Umbilical cord (tissue), 2 donors: ENCODE results near the gene DSCAML1. TPM values are rescaled to one million over a fixed set of nuclear protein-coding genes. Genes with fewer than 3 reads are reported as not detected.

Experiments
- DNase-seq: peaks from one replicate; pipeline ENCODE4 v3.0.0-alpha.2; 2015; ENCODE audit warnings: low spot score
- total RNA-seq: library from RNA; depleted of rRNA; stranded (reverse); fragments of >200 nt; gene quantifications from one replicate; pipeline ENCODE4 v1.2.3, GENCODE V29; 2014; ENCODE audit warnings: low replicate concordance; ENCODE audit not compliant: insufficient read depth

The DSCAML1 gene
- total RNA-seq, 1 donor from 2014 or later: 1.4 TPM

DNA sequence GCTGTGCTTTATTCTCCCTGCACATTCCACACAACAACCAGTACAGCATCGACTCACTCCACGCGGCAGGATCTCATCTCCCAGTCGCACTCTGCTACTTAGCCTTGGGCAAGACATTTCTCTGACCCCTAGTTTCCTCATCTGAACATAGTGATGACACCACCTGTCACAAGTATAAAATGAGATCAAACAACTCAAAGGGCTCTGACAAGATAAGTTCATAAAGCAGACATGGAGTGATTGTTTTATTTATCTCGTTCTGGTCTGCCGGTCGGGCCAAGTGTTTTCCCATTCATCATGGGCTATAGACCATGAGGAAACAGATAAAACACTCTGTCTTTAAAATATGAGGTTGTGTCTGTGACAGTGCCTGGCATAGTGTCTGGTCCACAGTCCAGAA, 35.0 kb downstream of the DSCAML1 start:
- DNase-seq: no peak

DNA sequence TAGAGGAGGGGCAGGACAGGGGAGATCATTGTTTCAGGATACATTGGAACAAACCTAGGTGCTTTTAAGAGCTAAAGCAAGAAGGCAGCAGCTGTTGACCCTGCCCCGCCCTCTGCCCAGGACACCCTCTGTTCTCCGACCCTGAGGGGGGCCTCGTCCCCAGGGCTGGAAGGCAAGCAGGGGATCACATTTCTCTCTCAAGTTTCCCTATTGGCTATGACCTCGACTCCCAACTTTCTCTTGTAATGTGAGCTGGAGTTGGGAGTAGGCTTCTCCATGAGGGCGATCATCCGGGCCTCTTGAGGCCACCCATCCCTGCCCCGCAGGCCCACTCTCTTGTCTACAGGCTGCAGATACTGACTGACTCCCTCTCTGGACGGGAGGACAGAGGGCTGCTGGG, 37.7 kb downstream of the DSCAML1 start:
- DNase-seq: no peak

- DNase-seq: no peak
Observed at GRCh38 chr11:117754030-117754429, 43.0 kb downstream of the DSCAML1 start.

DNA sequence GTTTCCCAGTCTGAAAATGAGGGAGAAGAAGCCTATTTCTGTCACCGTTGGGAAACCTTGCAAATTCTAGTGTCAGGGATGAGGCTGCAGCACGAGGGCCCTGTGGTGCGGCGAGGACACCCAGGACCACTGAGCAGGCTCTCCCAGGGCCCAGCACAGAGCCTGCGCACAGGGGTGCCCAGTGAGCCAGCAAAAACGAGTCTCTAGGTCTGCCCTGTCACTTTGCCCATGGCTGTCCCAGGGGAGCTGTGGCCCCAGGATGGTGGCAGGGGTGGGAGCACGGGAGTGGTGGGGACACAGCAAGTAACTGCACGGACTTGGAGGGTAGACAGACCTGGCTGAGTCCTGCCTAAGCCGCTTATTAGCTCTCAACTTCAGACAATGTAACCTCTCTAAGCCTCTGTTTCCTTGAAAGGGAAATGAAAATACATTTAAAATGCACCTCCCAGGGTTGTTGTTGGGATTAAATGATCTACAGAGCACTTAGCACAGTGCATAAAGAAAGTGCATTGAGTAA, 44.2 kb downstream of the DSCAML1 start:
- no peak for DNase-seq

GRCh38 chr11:117752071-117752470, 44.9 kb downstream of the DSCAML1 start:
- DNase-seq: no peak

DNA sequence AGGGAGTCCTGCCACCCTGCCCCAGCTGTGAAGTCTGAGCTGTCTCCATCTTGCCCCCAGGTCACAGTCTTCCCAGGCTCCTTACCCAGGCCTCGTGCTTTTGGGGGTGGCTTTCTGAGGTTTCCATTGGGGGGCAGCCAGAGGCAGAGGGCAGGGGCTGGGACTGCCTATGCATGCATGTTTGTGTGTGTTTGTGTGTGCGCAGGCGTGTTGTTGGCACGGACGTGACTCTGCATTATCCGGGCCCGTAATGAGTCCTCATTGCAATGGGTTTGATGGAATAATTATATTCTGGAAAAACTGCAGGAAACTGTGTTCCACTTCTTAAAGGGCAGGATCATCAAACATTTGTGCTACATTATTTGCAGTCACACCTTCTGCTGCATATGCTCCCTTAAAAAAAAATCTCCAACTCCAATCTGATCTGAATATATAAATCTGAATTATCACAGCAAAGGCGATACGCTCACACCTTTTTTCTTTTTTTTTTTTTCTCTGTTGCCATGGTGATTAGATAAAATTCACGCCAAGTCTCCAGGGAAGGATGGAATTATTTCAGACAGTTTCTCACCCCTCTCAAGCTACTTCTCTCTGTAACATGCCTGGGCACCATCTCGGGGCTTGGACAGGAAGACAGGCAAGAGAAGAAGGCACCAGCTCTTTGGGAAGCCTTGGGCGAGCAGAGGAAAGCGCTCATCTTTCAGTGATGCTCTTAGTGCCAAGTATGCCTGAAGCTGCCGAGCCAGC, 45.9 kb downstream of the DSCAML1 start:
- no peak for DNase-seq

- DNase-seq: no peak
Observed at GRCh38 chr11:117750357-117750756, 46.7 kb downstream of the DSCAML1 start.

- no peak for DNase-seq
Observed at GRCh38 chr11:117749541-117749910, 47.5 kb downstream of the DSCAML1 start.

DNA sequence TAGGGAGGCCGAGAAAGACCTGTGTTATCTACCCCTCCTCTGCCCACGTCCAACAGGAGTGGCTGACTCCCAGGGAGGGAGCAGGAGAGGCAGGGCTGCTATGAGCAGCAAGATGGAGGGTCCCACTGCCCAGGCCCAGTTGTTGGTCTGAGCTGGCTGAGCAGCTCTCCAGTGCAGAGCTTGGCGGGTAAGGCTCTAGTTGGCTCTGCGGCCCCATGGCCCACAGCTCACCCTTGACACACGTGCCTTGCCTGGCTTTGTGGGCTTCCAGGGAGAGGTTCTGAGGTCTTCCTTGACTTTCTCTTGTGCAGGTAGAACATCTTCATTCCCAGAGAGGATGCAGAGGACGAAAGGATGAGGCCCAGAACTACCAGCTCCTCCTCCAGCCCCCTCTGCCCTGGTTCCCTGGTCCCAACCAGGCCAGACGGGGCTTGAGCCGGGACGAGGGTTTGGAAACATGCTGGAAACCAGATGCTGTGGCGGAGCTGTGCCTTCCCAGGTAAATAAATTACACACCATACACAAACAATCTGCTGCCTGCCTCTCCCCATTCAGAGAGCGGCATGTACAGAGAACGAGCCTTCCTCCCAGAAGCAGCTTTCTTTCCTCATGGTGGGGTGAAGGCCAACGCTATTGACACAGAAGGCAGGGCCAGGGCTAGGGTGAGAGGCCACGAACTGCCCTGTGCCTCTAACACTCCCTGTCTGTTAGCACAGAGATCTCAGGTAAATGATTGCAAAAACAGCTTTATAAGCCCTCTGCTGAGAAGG, 48.1 kb downstream of the DSCAML1 start:
- no peak for DNase-seq

DNA sequence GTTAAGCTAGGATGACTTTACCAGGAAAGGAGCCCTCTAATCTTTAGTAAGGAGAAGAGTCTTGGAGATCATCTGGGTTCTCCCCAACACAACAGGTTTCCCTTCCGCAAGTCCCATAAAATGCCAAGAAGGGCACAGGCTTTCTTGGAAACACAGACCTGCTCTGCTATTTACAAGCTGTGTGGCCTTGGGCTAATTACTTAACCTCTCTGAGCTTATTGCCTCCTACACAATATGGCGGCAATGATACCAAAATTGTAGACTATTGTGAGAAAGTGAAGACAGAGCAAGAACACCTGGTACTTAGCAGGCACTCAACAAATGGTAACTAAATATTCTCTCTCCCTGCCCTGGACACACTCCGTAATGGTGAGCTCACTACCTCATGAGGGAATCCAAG, 49.1 kb downstream of the DSCAML1 start:
- DNase-seq: no peak

DNA sequence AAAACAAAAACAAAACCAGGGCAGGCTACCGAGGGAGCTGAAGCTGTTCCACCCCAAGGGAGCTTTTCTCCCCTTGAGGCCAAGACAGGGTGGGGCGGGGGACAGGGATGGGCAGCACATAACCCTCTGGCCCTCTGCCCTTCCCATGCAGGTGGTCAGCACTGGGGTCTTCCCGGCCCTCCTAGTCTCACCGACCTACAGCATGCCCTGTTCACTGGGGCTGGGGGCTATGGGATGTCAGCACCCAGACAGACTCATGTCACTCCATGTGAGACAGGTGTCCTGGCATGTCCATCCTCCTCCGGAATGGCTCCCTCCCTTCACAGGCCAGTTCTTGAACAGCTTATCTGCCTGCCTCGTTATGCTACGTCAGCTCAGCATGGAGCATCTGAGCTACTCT, 51.7 kb downstream of the DSCAML1 start:
- no peak for DNase-seq

DNA sequence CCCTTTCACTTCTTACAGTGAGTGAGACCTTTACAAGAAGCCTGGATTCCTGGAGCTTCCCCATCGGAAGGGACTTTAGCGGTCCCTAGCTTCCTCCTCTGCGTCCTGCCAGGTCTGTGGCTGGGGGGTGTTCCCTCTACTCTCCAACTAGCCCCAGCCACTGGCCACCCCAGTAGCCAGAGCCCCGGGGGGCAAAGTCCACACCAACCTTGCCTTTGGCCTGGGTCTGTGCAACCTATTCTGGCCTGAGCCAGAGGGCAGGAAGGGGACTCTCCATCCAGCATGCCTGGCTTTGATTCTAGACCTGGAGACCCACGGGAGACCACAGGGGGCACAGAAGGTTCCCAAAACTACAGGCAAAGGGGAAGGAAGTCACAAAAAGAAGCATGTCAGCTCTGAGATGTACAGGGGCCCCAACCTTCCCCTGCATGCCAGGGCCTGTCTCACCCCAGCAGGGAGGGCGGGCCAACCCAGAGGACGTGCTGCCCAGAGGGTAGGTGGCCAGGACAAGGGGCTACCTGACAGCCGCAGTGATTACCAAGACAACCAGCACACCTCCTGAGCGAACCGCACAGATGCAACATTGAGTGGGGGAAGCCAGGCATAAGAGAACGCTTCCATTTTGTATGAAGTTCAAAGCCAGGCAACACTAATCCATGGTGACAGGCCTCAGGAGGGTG, 52.4 kb downstream of the DSCAML1 start:
- no peak for DNase-seq

- DNase-seq: no peak
Observed at GRCh38 chr11:117743121-117743815, 53.7 kb downstream of the DSCAML1 start.

- no peak for DNase-seq
Observed at GRCh38 chr11:117738246-117738957, 58.6 kb downstream of the DSCAML1 start.

GRCh38 chr11:117735350-117735977, 61.6 kb downstream of the DSCAML1 start:
- no peak for DNase-seq

GRCh38 chr11:117734601-117735024, 62.4 kb downstream of the DSCAML1 start:
- DNase-seq: no peak

- DNase-seq: no peak
Observed at GRCh38 chr11:117733316-117733715, 63.7 kb downstream of the DSCAML1 start.

DNA sequence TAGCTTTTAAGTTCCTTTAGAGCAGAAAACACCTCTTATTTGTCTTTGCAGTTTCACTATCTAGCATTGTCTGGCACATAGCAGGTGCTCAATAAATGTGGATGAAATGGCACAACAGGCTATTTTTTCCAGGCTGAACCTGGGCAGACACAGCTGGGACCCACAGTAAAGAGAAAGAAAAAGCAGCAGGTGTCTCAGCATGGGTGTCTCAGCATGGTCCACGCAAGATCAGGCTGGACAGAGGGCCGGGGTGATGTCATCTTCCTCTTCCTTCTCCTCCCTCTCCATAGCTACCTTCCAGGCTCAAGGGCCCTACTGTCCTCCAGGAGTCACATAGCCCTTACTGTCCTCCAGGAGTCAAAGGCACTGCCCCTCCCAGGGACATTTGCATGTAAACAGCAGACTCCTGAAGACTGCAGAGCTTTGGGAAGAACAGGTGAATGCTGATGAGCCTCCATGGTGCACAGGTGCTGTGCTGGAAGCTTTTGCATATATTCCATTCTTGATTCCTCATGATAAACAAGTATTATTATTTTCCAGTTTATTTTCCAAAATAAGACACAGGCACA, 65.2 kb downstream of the DSCAML1 start:
- DNase-seq: no peak

DNA sequence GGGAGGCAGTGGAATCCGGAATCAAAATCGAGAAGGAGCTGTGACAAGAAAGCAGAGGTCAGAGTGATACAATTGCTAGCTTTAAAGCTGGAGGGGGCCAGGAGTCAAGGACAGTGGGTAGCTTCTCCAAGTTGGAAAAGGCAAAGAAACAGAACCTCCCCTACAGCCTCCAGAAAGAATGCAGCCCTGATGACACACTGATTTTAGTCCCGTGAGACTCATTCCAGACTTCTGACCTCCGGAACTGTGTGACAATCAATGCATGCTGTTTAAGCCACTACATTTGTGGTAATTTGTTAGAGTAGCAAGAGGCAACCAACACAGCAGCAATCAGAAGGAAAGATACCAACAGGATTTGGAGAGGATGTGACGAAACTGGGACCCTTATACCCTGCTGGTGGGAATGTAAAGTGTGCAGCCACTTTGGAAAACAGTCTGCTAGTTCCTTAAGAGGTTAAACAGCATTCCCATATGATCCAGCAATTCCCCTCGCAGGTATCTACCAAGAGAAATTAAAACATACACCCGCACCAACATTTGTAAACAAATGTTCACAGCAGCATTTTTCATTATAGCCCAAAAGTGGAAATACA, 66.7 kb downstream of the DSCAML1 start:
- no peak for DNase-seq
